GM12892 (cell line): ENCODE measurements around the gene ANKRD44.

ENCODE experiments used
- POLR2A ChIP-seq: IDR thresholded peaks from 2 replicates; pipeline ENCODE4 v1.6.1; 2011; ENCODE audit warnings: low read depth, low read length, control low read depth
- POLR2AphosphoS5 ChIP-seq: IDR thresholded peaks from 2 replicates; pipeline ENCODE4 v1.6.1; 2011; ENCODE audit warnings: low read depth, low read length, control low read depth
- TAF1 ChIP-seq: IDR thresholded peaks from 2 replicates; pipeline ENCODE4 v1.6.1; 2011; ENCODE audit warnings: low read depth, mild to moderate bottlenecking, control low read depth, low read length, borderline replicate concordance

DNA sequence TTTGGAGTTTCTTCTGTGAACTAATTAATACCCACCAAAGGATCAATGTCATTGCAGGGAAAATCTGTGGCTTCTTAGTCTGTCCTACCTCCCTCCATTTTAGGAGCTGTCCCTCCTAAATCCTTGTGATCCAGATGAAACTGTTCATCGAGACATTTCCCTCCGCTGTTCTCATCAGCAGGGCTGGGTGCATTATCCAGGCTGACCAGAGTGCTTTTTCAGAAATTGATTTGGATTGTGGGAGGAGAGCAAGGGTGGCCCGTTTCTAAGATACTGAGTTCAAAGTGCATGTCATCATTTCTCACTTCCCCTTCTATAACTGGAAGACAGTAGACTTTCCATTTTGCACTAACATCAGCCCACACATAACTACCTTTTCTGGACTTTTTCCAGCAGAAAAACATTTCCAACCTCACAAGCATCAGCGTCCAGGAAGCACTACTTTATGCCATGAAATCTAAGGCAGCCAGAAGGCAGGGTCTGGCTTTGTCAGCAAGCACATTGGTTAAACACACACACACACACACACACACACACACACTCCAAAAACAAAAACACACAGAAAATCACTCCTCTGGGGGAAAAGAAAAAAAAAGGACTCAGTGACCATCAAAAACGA lies 94.1 kb downstream of the ANKRD44 start:
- TF ChIP-seq POLR2AphosphoS5 = no peak
- no peak for TF ChIP-seq POLR2A
- TF ChIP-seq TAF1 = no peak
